HepG2 (cell line): ENCODE data around the gene GNPAT. TPM values are rescaled to one million over a fixed set of nuclear protein-coding genes. Genes with fewer than 3 reads are reported as not detected.

ENCODE experiments used
- ELF3 ChIP-seq: IDR thresholded peaks from 2 replicates; pipeline ENCODE4 v1.6.1; 2016; ENCODE audit warnings: missing genetic modification reagents, missing compliant biosample characterization
- MED13 ChIP-seq: sonication (generic); formaldehyde crosslinking; IDR thresholded peaks from 2 replicates; pipeline ENCODE4 v1.5.0; 2020; ENCODE audit warnings: missing genetic modification reagents
- SSRP1 ChIP-seq: IDR thresholded peaks from 2 replicates; pipeline ENCODE4 v1.6.1; 2016; ENCODE audit warnings: control low read depth
- ZBTB8A ChIP-seq: sonication (generic); formaldehyde crosslinking; IDR thresholded peaks from 2 replicates; pipeline ENCODE4 v1.4.0; 2020; ENCODE audit warnings: mild to moderate bottlenecking, low read depth, missing genetic modification reagents, borderline replicate concordance
- ZFP1 ChIP-seq: IDR thresholded peaks from 2 replicates; pipeline ENCODE4 v1.6.1; 2016
- polyA plus RNA-seq, 8 experiments: library from polyadenylated mRNA; depleted of rRNA in 3 of 8; stranded (reverse) in 7 of 8; unstranded in 1 of 8; fragments of >200 nt; fragmentation: Illumina TruSeq in 4 of 8; extraction: Trizol in 4 of 8; gene quantifications; 2 replicates each; pipeline versions ENCODE4 v1.2.1 to v1.2.3, GENCODE V29; 2011 to 2016; ENCODE audit warnings: low read depth in 4 of 8, missing spikeins in 1 of 8, mixed read lengths in 1 of 8; ENCODE audit not compliant: insufficient read depth in 1 of 8
- total RNA-seq, 5 experiments: library from RNA; depleted of rRNA; stranded (reverse); fragments of >200 nt; fragmentation: Illumina TruSeq; extraction: Trizol; gene quantifications; 2 replicates each; pipeline ENCODE4 v1.2.3, GENCODE V29; 2016; ENCODE audit warnings: low read depth in 1 of 5
- TF ChIP-seq, protein P1 (sequence below): sonication (generic); formaldehyde crosslinking; IDR thresholded peaks from 2 replicates; pipeline ENCODE4 v1.8.1; 2022; ENCODE audit warnings: mild to moderate bottlenecking, missing genetic modification reagents
- TF ChIP-seq, protein P2 (sequence below): IDR thresholded peaks from 2 replicates; pipeline ENCODE4 v1.6.1; 2012; ENCODE audit warnings: inconsistent platforms
- TF ChIP-seq, protein P3 (sequence below): sonication (generic); formaldehyde crosslinking; IDR thresholded peaks from 2 replicates; pipeline ENCODE4 v1.4.0; 2020; ENCODE audit warnings: missing genetic modification reagents
- TF ChIP-seq, protein P4 (sequence below), 2 experiments: IDR thresholded peaks; 2 replicates each; pipeline ENCODE4 v1.6.1; 2011 to 2012; ENCODE audit warnings: low read length in 2 of 2, borderline replicate concordance in 1 of 2, low read depth in 1 of 2, mild to moderate bottlenecking in 1 of 2, moderate library complexity in 1 of 2
- TF ChIP-seq, protein P5 (sequence below): sonication (generic); formaldehyde crosslinking; IDR thresholded peaks from 2 replicates; pipeline ENCODE4 v1.8.1; 2022; ENCODE audit warnings: low read depth, mild to moderate bottlenecking, missing genetic modification reagents
- TF ChIP-seq, protein P6 (sequence below), 2 experiments: fragments of 450-650 bp in 1 of 2; sonication (generic) in 1 of 2; formaldehyde crosslinking; IDR thresholded peaks; 2 replicates each; pipeline versions ENCODE4 v1.5.0 to v1.8.0; 2020 to 2022; ENCODE audit warnings: mild to moderate bottlenecking in 1 of 2, missing genetic modification reagents in 1 of 2
- TF ChIP-seq, protein P7 (sequence below): sonication (generic); formaldehyde crosslinking; conservative IDR thresholded peaks from 2 replicates; pipeline ENCODE4 v1.4.0; 2020; ENCODE audit warnings: mild to moderate bottlenecking, missing genetic modification reagents, moderate library complexity

The GNPAT gene
- total and polyA plus RNA-seq, 2 of the 13 experiments (the other 11 are each of a cell fraction or from before 2014, with no cell fraction given): 58.3 to 114 TPM

DNA sequence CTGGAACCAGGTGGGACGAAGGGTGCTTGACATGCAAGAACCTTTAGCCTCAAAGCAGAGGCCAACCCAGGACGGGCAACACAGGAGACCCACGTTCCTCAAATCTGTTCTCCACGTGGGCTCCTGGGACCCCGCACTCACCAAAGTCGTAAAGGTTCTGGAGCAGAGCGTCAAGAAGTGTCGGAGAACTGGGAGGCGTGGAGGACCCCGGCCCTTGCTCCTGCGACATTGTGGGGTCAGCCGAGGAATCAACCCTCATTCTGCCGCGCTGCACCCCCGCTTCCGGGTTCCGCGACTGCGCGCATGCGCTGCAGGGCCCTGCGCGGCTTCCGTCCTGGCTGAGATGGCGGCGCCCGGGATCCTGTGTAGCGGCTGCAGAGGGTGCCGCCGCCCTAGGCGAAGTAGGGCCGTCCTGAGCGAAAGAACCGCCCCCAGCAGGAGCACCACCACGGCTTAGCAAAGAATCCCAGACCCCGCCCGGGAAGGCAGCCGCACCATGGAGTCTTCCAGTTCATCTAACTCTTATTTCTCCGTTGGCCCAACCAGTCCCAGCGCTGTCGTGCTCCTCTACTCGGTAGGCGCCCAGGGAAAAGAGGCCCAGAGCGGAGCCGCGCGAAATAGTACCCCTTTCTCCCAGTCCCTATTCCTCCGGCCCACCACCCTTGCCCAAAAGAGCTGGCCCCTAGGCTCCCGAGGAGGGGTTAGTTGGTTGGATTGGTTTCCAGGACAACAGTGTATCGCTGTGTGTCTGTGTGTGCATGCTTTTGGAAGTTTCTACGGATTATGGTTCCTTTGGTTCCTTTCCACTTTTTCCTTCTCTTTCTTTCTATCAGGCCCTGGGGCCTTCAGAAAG is at the start of gene GNPAT (continued):
- TF ChIP-seq, protein P1, sequence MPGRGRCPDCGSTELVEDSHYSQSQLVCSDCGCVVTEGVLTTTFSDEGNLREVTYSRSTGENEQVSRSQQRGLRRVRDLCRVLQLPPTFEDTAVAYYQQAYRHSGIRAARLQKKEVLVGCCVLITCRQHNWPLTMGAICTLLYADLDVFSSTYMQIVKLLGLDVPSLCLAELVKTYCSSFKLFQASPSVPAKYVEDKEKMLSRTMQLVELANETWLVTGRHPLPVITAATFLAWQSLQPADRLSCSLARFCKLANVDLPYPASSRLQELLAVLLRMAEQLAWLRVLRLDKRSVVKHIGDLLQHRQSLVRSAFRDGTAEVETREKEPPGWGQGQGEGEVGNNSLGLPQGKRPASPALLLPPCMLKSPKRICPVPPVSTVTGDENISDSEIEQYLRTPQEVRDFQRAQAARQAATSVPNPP: no peak
- TF ChIP-seq ZBTB8A (no peak), ZFP1 (CRISPR knock-in tag) (0 out of 2 replicates have a peak, but pooled peaks have one; percentile 33), MED13 (CRISPR knock-in tag) (peak; percentile 24), SSRP1 (CRISPR knock-in tag) (no peak), ELF3 (CRISPR knock-in tag) (peak; percentile 95)
- TF ChIP-seq, protein P2, sequence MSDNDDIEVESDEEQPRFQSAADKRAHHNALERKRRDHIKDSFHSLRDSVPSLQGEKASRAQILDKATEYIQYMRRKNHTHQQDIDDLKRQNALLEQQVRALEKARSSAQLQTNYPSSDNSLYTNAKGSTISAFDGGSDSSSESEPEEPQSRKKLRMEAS: peak; percentile 80
- TF ChIP-seq, protein P3, sequence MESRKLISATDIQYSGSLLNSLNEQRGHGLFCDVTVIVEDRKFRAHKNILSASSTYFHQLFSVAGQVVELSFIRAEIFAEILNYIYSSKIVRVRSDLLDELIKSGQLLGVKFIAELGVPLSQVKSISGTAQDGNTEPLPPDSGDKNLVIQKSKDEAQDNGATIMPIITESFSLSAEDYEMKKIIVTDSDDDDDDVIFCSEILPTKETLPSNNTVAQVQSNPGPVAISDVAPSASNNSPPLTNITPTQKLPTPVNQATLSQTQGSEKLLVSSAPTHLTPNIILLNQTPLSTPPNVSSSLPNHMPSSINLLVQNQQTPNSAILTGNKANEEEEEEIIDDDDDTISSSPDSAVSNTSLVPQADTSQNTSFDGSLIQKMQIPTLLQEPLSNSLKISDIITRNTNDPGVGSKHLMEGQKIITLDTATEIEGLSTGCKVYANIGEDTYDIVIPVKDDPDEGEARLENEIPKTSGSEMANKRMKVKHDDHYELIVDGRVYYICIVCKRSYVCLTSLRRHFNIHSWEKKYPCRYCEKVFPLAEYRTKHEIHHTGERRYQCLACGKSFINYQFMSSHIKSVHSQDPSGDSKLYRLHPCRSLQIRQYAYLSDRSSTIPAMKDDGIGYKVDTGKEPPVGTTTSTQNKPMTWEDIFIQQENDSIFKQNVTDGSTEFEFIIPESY (CRISPR knock-in tag): peak; percentile 12; the same call in 1 of the 2 replicates
- TF ChIP-seq, protein P4, sequence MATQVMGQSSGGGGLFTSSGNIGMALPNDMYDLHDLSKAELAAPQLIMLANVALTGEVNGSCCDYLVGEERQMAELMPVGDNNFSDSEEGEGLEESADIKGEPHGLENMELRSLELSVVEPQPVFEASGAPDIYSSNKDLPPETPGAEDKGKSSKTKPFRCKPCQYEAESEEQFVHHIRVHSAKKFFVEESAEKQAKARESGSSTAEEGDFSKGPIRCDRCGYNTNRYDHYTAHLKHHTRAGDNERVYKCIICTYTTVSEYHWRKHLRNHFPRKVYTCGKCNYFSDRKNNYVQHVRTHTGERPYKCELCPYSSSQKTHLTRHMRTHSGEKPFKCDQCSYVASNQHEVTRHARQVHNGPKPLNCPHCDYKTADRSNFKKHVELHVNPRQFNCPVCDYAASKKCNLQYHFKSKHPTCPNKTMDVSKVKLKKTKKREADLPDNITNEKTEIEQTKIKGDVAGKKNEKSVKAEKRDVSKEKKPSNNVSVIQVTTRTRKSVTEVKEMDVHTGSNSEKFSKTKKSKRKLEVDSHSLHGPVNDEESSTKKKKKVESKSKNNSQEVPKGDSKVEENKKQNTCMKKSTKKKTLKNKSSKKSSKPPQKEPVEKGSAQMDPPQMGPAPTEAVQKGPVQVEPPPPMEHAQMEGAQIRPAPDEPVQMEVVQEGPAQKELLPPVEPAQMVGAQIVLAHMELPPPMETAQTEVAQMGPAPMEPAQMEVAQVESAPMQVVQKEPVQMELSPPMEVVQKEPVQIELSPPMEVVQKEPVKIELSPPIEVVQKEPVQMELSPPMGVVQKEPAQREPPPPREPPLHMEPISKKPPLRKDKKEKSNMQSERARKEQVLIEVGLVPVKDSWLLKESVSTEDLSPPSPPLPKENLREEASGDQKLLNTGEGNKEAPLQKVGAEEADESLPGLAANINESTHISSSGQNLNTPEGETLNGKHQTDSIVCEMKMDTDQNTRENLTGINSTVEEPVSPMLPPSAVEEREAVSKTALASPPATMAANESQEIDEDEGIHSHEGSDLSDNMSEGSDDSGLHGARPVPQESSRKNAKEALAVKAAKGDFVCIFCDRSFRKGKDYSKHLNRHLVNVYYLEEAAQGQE (IDR thresholded peaks at IDR 0.05; ENCODE audit: borderline replicate concordance in 1 of 2, low read depth in 1 of 2, low read length in 2 of 2): peak in 1 of 2 experiments; percentile 78; a peak in 1 of 4 replicates
- TF ChIP-seq, protein P5, sequence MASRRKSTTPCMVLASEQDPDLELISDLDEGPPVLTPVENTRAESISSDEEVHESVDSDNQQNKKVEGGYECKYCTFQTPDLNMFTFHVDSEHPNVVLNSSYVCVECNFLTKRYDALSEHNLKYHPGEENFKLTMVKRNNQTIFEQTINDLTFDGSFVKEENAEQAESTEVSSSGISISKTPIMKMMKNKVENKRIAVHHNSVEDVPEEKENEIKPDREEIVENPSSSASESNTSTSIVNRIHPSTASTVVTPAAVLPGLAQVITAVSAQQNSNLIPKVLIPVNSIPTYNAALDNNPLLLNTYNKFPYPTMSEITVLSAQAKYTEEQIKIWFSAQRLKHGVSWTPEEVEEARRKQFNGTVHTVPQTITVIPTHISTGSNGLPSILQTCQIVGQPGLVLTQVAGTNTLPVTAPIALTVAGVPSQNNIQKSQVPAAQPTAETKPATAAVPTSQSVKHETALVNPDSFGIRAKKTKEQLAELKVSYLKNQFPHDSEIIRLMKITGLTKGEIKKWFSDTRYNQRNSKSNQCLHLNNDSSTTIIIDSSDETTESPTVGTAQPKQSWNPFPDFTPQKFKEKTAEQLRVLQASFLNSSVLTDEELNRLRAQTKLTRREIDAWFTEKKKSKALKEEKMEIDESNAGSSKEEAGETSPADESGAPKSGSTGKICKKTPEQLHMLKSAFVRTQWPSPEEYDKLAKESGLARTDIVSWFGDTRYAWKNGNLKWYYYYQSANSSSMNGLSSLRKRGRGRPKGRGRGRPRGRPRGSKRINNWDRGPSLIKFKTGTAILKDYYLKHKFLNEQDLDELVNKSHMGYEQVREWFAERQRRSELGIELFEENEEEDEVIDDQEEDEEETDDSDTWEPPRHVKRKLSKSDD (CRISPR knock-in tag): 0 out of 2 replicates have a peak, but pooled peaks have one; percentile 44
- TF ChIP-seq, protein P6, sequence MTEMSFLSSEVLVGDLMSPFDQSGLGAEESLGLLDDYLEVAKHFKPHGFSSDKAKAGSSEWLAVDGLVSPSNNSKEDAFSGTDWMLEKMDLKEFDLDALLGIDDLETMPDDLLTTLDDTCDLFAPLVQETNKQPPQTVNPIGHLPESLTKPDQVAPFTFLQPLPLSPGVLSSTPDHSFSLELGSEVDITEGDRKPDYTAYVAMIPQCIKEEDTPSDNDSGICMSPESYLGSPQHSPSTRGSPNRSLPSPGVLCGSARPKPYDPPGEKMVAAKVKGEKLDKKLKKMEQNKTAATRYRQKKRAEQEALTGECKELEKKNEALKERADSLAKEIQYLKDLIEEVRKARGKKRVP (CRISPR knock-in tag; IDR thresholded peaks at IDR 0.05): 0 out of 4 replicates have a peak, but pooled peaks of 1 of the 2 experiments have one; percentile 26
- TF ChIP-seq, protein P7, sequence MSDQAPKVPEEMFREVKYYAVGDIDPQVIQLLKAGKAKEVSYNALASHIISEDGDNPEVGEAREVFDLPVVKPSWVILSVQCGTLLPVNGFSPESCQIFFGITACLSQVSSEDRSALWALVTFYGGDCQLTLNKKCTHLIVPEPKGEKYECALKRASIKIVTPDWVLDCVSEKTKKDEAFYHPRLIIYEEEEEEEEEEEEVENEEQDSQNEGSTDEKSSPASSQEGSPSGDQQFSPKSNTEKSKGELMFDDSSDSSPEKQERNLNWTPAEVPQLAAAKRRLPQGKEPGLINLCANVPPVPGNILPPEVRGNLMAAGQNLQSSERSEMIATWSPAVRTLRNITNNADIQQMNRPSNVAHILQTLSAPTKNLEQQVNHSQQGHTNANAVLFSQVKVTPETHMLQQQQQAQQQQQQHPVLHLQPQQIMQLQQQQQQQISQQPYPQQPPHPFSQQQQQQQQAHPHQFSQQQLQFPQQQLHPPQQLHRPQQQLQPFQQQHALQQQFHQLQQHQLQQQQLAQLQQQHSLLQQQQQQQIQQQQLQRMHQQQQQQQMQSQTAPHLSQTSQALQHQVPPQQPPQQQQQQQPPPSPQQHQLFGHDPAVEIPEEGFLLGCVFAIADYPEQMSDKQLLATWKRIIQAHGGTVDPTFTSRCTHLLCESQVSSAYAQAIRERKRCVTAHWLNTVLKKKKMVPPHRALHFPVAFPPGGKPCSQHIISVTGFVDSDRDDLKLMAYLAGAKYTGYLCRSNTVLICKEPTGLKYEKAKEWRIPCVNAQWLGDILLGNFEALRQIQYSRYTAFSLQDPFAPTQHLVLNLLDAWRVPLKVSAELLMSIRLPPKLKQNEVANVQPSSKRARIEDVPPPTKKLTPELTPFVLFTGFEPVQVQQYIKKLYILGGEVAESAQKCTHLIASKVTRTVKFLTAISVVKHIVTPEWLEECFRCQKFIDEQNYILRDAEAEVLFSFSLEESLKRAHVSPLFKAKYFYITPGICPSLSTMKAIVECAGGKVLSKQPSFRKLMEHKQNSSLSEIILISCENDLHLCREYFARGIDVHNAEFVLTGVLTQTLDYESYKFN (CRISPR knock-in tag): peak; percentile 30
